Calu3 (cell line): ENCODE results near the gene SLC39A11. TPM values are rescaled to one million over a fixed set of nuclear protein-coding genes. Genes with fewer than 3 reads are reported as not detected.

ENCODE experiments used
- BruUV-seq: library from RNA; stranded (reverse); fragments of 400-500 nt; replicated peaks from 2 replicates; lab custom pipeline; 2021; lab: Mats Ljungman, UMichigan
- CTCF ChIA-PET: fragments of 300-600 bp; sonication (Branson Sonifier 250); formaldehyde crosslinking; loops from one replicate; lab custom pipeline; 2022; ENCODE audit warnings: antibody characterized with exemption; lab: Charles Lee
- DNase-seq: peaks from one replicate; pipeline ENCODE4 v3.0.0; 2022
- H3K27ac Mint-ChIP-seq: one replicate; pipeline ENCODE4 v1.8.0; 2022; ENCODE audit warnings: mixed read lengths; ENCODE audit not compliant: unreplicated experiment
- H3K27me3 Mint-ChIP-seq: one replicate; pipeline ENCODE4 v1.8.0; 2022; ENCODE audit warnings: mixed read lengths; ENCODE audit not compliant: unreplicated experiment
- H3K36me3 Mint-ChIP-seq: one replicate; pipeline ENCODE4 v1.8.0; 2022; ENCODE audit warnings: mild to moderate bottlenecking, moderate library complexity, mixed read lengths; ENCODE audit not compliant: insufficient read depth, unreplicated experiment
- H3K4me1 Mint-ChIP-seq: one replicate; pipeline ENCODE4 v1.8.0; 2022; ENCODE audit warnings: mild to moderate bottlenecking, low read depth, mixed read lengths; ENCODE audit not compliant: unreplicated experiment
- H3K4me3 Mint-ChIP-seq: one replicate; pipeline ENCODE4 v1.8.0; 2022; ENCODE audit warnings: mild to moderate bottlenecking, low read depth, moderate library complexity, mixed read lengths; ENCODE audit not compliant: unreplicated experiment
- H3K9me3 Mint-ChIP-seq: one replicate; pipeline ENCODE4 v1.8.0; 2022; ENCODE audit warnings: low read depth, mixed read lengths; ENCODE audit not compliant: unreplicated experiment
- CTCF ChIP-seq: fragments of 200-600 bp; IDR thresholded peaks from one replicate; pipeline ENCODE4 v1.8.0; 2022; ENCODE audit warnings: antibody characterized with exemption; ENCODE audit not compliant: unreplicated experiment
- intact Hi-C: fragments of 100-400 bp; cut with micrococcal nuclease; formaldehyde crosslinking; loops from one replicate; pipeline ENCODE4 v1.10.0; 2022; ENCODE audit not compliant: unreplicated experiment
- total RNA-seq: library from RNA; stranded (reverse); gene quantifications from 2 replicates; pipeline ENCODE4 v1.2.3, GENCODE V29; 2022

SLC39A11 gene
- total RNA-seq, 1 experiment from 2014 or later, result 60.3 TPM

DNA sequence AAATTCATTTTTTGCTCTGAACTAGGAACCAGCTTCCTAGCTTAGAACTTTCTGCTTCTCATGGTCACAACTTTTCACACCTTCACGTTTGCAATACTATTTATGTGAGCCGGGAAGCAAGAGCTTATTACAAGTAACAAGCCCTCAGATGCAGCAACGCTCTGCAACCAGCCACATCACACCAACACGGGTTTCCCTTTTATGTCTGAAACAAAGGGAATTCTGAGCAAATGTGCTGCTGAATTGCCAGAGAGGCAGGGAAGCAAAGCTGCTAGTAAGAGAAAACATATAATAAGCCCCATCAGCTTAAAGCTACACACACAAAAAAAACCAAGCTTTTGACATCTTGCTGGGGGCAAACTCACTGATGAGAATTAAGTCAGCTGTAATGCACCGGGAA is 122.2 kb downstream of the SLC39A11 start:
- intact Hi-C loops, result no loop called here
- H3K36me3 Mint-ChIP-seq, result no peaks in the 10 kb centered on the region
- H3K27me3 Mint-ChIP-seq, result no peaks in the 10 kb centered on the region
- H3K4me1 Mint-ChIP-seq, result peaks cover 21% of the 10 kb centered on the region
- no peak for TF ChIP-seq CTCF
- no TSS peak for BruUV-seq
- no peaks in the 10 kb centered on the region for H3K9me3 Mint-ChIP-seq
- no peak overlapping the region for H3K4me3 Mint-ChIP-seq
- CTCF ChIA-PET, result interaction anchor here (0.5 kb wide), 1 partner anchor 183 kb away, joined by 4 read pairs; no protein-coding TSS in a partner anchor
- no peak for DNase-seq
- H3K27ac Mint-ChIP-seq, result no peak overlapping the region

DNA sequence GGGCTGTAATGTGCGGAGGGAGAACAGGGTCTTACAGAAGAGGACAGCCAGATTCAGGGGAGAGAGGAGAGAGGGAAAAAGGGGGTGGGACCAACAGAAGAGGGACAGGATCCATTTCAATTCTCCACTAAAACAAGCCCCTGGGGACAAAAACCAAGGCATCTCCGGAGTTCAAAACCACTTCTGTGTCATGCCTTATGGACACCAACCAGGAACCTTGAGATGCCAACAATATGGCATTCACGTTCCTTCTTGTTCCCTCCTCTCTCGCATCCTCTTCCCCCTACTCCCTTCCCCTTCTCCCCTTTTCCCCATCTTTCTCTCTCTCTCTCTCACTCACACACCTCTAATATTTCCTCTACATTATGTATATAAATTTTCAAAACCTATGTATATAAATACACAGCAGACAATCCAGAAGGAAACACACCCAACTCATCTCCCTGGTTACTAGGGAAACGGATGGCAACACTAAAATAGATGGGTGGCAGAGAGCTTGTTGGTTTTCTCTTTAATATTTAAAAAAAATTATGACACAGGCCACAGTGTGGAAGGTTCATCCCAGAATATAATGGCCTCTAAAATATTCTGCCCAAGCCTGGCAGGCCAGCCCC is 123.1 kb downstream of the SLC39A11 start:
- H3K4me1 Mint-ChIP-seq, result peaks cover 21% of the 10 kb centered on the region
- no peak overlapping the region for H3K27ac Mint-ChIP-seq
- H3K36me3 Mint-ChIP-seq, result no peaks in the 10 kb centered on the region
- H3K27me3 Mint-ChIP-seq, result no peaks in the 10 kb centered on the region
- no peak for TF ChIP-seq CTCF
- intact Hi-C loops, result no loop called here
- BruUV-seq, result no TSS peak
- CTCF ChIA-PET, result interaction anchor here (0.5 kb wide), 1 partner anchor 184 kb away, joined by 4 read pairs; no protein-coding TSS in a partner anchor
- no peak overlapping the region for H3K4me3 Mint-ChIP-seq
- H3K9me3 Mint-ChIP-seq, result no peaks in the 10 kb centered on the region
- DNase-seq, result no peak

- H3K4me3 Mint-ChIP-seq, result no peak overlapping the region
- no peak for DNase-seq
- H3K9me3 Mint-ChIP-seq, result no peaks in the 10 kb centered on the region
- intact Hi-C loops, result no loop called here
- CTCF ChIA-PET, result no interaction called here
- no peak overlapping the region for H3K27ac Mint-ChIP-seq
- H3K36me3 Mint-ChIP-seq, result no peaks in the 10 kb centered on the region
- peaks cover 21% of the 10 kb centered on the region for H3K4me1 Mint-ChIP-seq
- BruUV-seq, result no TSS peak
- no peaks in the 10 kb centered on the region for H3K27me3 Mint-ChIP-seq
- TF ChIP-seq CTCF, result no peak
Measured at GRCh38 chr17:72968798-72969197, 123.7 kb downstream of the SLC39A11 start.

DNA sequence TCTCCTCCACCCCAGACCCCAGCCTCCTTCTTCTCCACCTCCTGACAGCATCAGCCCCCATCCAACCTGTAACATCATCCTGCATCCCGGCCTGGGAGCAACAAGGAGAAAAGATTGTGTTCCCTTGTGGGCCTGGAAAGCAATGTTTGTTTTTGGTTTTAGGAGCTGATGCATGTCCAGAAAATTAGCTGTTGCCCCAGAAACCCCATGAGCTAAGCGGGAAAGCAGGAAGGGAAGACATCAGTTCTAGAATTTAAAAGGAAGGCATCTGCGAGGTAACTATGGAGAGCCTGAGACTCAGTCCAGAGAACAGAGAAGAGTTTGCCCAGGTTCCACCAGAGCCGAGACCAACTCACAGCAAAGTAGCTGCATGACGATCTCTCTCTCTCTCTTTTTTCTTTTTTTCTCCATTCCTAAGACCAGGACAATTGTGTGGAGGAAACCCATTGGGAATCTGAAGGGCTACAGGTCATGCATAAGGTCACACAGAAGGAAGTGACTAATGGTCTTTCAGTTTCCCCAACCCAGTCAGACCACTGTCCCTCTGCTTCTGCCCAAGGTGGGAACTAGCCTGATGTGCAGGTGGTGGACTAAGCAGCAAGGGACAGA is 124.4 kb downstream of the SLC39A11 start:
- peaks cover 21% of the 10 kb centered on the region for H3K4me1 Mint-ChIP-seq
- no peak overlapping the region for H3K4me3 Mint-ChIP-seq
- intact Hi-C loops, result no loop called here
- H3K27me3 Mint-ChIP-seq, result no peaks in the 10 kb centered on the region
- H3K27ac Mint-ChIP-seq, result no peak overlapping the region
- BruUV-seq, result no TSS peak
- no peaks in the 10 kb centered on the region for H3K9me3 Mint-ChIP-seq
- CTCF ChIA-PET, result interaction anchor here (0.7 kb wide), 1 partner anchor 1524 kb away, joined by 7 read pairs; no protein-coding TSS in a partner anchor
- no peaks in the 10 kb centered on the region for H3K36me3 Mint-ChIP-seq
- no peak for DNase-seq
- TF ChIP-seq CTCF, result no peak
